Panc1 (cell line): ENCODE data around the gene MIER2. TPM values are rescaled to one million over a fixed set of nuclear protein-coding genes. Genes with fewer than 3 reads are reported as not detected.
A peak's percentile ranks its signal among the peaks of the same experiment; 100 is the strongest.

Experiments
- ATAC-seq: fragments of 200-7000 bp; cut with Tn5 transposase; 2 replicates; pipeline ENCODE4 v1.9.1; 2020; ENCODE audit warnings: mild to moderate bottlenecking, moderate library complexity
- BruUV-seq: library from RNA; stranded (reverse); fragments of 400-500 nt; replicated peaks from 2 replicates; lab custom pipeline; 2021; lab: Mats Ljungman, UMichigan
- CTCF ChIA-PET: fragments of 300-600 bp; sonication (Branson Sonifier 250); formaldehyde crosslinking; loops from one replicate; lab custom pipeline; 2022; ENCODE audit warnings: antibody characterized with exemption; lab: Charles Lee
- POLR2A ChIA-PET: fragments of 300-600 bp; sonication (Branson Sonifier 250); formaldehyde crosslinking; loops from one replicate; lab custom pipeline; 2022; ENCODE audit warnings: antibody characterized with exemption; lab: Charles Lee
- DNase-seq: peaks from one replicate; pipeline ENCODE4 v3.0.0-alpha.2; 2010; ENCODE audit warnings: low read depth, low spot score
- H3K27ac ChIP-seq: 2 replicates; pipeline ENCODE4 v1.5.1; 2011; ENCODE audit warnings: mild to moderate bottlenecking, low read length, inconsistent platforms
- H3K27me3 ChIP-seq: fragments of 200-500 bp; sonication (Bioruptor generic); 2 replicates; pipeline ENCODE4 v1.6.0; 2014; ENCODE audit warnings: low read length, inconsistent platforms; ENCODE audit not compliant: control insufficient read depth, insufficient read depth
- H3K36me3 ChIP-seq: fragments of 200-500 bp; sonication (Bioruptor generic); 2 replicates; pipeline ENCODE4 v1.5.1; 2014; ENCODE audit warnings: inconsistent platforms, mild to moderate bottlenecking, low read length, moderate library complexity; ENCODE audit not compliant: control insufficient read depth, insufficient read depth
- H3K4me1 ChIP-seq: 2 replicates; pipeline ENCODE4 v1.5.1; 2011; ENCODE audit warnings: inconsistent platforms, mild to moderate bottlenecking, low read length, moderate library complexity; ENCODE audit not compliant: control insufficient read depth, insufficient read depth
- H3K4me3 ChIP-seq, 2 experiments: 2 replicates each; pipeline ENCODE4 v1.5.1; 2011 to 2012; ENCODE audit warnings: low read depth in 2 of 2, low read length in 2 of 2, mild to moderate bottlenecking in 2 of 2, inconsistent platforms in 1 of 2, moderate library complexity in 1 of 2
- H3K9me3 ChIP-seq: fragments of 200-500 bp; sonication (Bioruptor generic); 2 replicates; pipeline ENCODE4 v1.5.1; 2014; ENCODE audit warnings: low read depth, mild to moderate bottlenecking, inconsistent platforms, low read length, moderate library complexity; ENCODE audit not compliant: control insufficient read depth, insufficient read depth
- CTCF ChIP-seq: fragments of 450-650 bp; IDR thresholded peaks from 2 replicates; pipeline ENCODE4 v1.5.1; 2017; ENCODE audit warnings: mild to moderate bottlenecking
- POLR2AphosphoS5 ChIP-seq: IDR thresholded peaks from 2 replicates; pipeline ENCODE4 v1.6.1; 2012; ENCODE audit warnings: mild to moderate bottlenecking, low read depth, low read length, moderate library complexity
- REST ChIP-seq, 2 experiments: IDR thresholded peaks; 2 replicates each; pipeline ENCODE4 v1.6.1; 2011 to 2012; ENCODE audit warnings: low read depth in 2 of 2, control low read depth in 1 of 2, low read length in 1 of 2, mild to moderate bottlenecking in 1 of 2, moderate library complexity in 1 of 2; ENCODE audit not compliant: insufficient read depth in 1 of 2
- SIN3A ChIP-seq: IDR thresholded peaks from 2 replicates; pipeline ENCODE4 v1.6.1; 2012; ENCODE audit warnings: low read depth, mild to moderate bottlenecking, low read length, moderate library complexity, borderline replicate concordance; ENCODE audit not compliant: insufficient read depth
- TCF7L2 ChIP-seq: IDR thresholded peaks from 2 replicates; pipeline ENCODE4 v1.6.1; 2011; ENCODE audit warnings: mild to moderate bottlenecking, low read depth, low read length, inconsistent platforms
- in situ Hi-C: cut with HindIII; loops from 2 replicates; pipeline ENCODE4 v1.10.0; 2016; ENCODE audit warnings: low sequenced_read_pairs, low pct_unique_long_range_greater_than_20kb
- intact Hi-C: fragments of 100-400 bp; cut with micrococcal nuclease; formaldehyde crosslinking; loops from one replicate; pipeline ENCODE4 v1.10.0; 2022; ENCODE audit not compliant: unreplicated experiment
- total RNA-seq: library from RNA; stranded (reverse); gene quantifications from one replicate; pipeline ENCODE4 v1.2.1, GENCODE V29; 2021; ENCODE audit not compliant: unreplicated experiment

Gene MIER2
- total RNA-seq, 1 experiment from 2014 or later = 32.1 TPM

GRCh38 chr19:287381-287871 is 57.2 kb downstream of the MIER2 start:
- no peak for DNase-seq
- ChIA-PET POLR2A (no interaction called here), CTCF (no interaction called here)
- Histone ChIP-seq H3K4me1 (peaks cover 7% of the 10 kb centered on the region), H3K4me3 (no peak overlapping the region), H3K27me3 (no peaks in the 10 kb centered on the region), H3K9me3 (no peaks in the 10 kb centered on the region), H3K36me3 (no peaks in the 10 kb centered on the region; the same call in 1 of the 2 replicates), H3K27ac (no peak overlapping the region)
- BruUV-seq = no TSS peak
- in situ Hi-C loops (no loop called here), intact Hi-C loops (no loop called here)
- no peak for ATAC-seq
- no peak for TF ChIP-seq CTCF
- TF ChIP-seq REST (IDR thresholded peaks at IDR 0.05; ENCODE audit: insufficient read depth in 1 of 2, low read depth in 2 of 2, low read length in 1 of 2) = no peak
- no peak for TF ChIP-seq POLR2AphosphoS5
- no peak for TF ChIP-seq TCF7L2
- TF ChIP-seq SIN3A = no peak

- TSS peak; percentile 29 for BruUV-seq
- intact Hi-C loops = no loop called here
- no peaks in the 10 kb centered on the region for H3K4me1 ChIP-seq
- no peak overlapping the region for H3K27ac ChIP-seq
- no peaks in the 10 kb centered on the region for H3K9me3 ChIP-seq
- in situ Hi-C loops = no loop called here
- ChIA-PET CTCF (no interaction called here), POLR2A (no interaction called here)
- ATAC-seq (no peak), DNase-seq (no peak)
- no peaks in the 10 kb centered on the region for H3K27me3 ChIP-seq
- peaks cover 2% of the 10 kb centered on the region; the same call in 1 of the 2 replicates for H3K36me3 ChIP-seq
- H3K4me3 ChIP-seq = no peak overlapping the region
- TF ChIP-seq POLR2AphosphoS5 (no peak), TCF7L2 (no peak), SIN3A (no peak), CTCF (no peak), REST (IDR thresholded peaks at IDR 0.05; ENCODE audit: insufficient read depth in 1 of 2, low read depth in 2 of 2, low read length in 1 of 2) (no peak)
These were observed 61.2 kb downstream of the MIER2 start for GRCh38 chr19:283395-283794.
